Adrenal gland (tissue), 12 donors: ENCODE data around the gene DYSF. TPM values are rescaled to one million over a fixed set of nuclear protein-coding genes. Genes with fewer than 3 reads are reported as not detected.

Experiments
- DNase-seq, 7 donors: peaks; one replicate each; pipeline ENCODE4 v3.0.0-alpha.2; 2019 to 2020
- H3K27ac ChIP-seq, 5 donors: fragments of 200-600 bp; sonication (generic) in 4 of 5; 1 replicate in 3 of 5; 2 replicates in 2 of 5; pipeline versions ENCODE4 v1.5.1 to v1.8.0; 2016 to 2020; ENCODE audit warnings: mild to moderate bottlenecking in 1 of 5
- H3K27me3 ChIP-seq: fragments of 200-600 bp; 2 replicates; pipeline ENCODE4 v1.8.0; 2021
- H3K36me3 ChIP-seq, 2 donors: fragments of 200-600 bp; replicated peaks in 1 of 2; 1 replicate in 1 of 2; 2 replicates in 1 of 2; pipeline versions ENCODE4 v1.5.1 to v1.8.0; 2018 to 2022
- H3K4me1 ChIP-seq, 2 donors: fragments of 200-600 bp; replicated peaks in 1 of 2; 1 replicate in 1 of 2; 2 replicates in 1 of 2; pipeline versions ENCODE4 v1.5.1 to v1.8.0; 2018 to 2021
- H3K4me3 ChIP-seq, 4 donors: fragments of 200-600 bp; sonication (generic) in 3 of 4; one replicate each; pipeline ENCODE4 v1.5.1; 2016 to 2018
- H3K9me3 ChIP-seq, 3 donors: fragments of 200-600 bp; sonication (generic) in 1 of 3; replicated peaks in 1 of 3; 1 replicate in 2 of 3; 2 replicates in 1 of 3; pipeline versions ENCODE4 v1.5.1 to v1.8.0; 2016 to 2021
- CTCF ChIP-seq, 6 experiments: fragments of 450-650 bp in 4 of 6; fragments of 200-600 bp in 2 of 6; sonication (generic) in 1 of 6; IDR thresholded peaks; 1 replicate in 5 of 6; 2 replicates in 1 of 6; pipeline versions ENCODE4 v1.5.1 to v1.8.0; 2016 to 2021; ENCODE audit warnings: antibody characterized with exemption in 6 of 6, mild to moderate bottlenecking in 2 of 6, moderate library complexity in 1 of 6
- POLR2A ChIP-seq, 2 donors: fragments of 450-650 bp; IDR thresholded peaks; one replicate each; pipeline ENCODE4 v1.6.1; 2017; ENCODE audit warnings: antibody characterized with exemption in 2 of 2, mild to moderate bottlenecking in 2 of 2, moderate library complexity in 1 of 2
- WGBS, 4 donors: extraction: QIAGEN DNeasy Blood & Tissue Kit in 2 of 4; methylation state at CpG; one replicate each; pipeline versions ENCODE4 v1.1.5 to v1.1.7; 2013 to 2017; 5-methylcytosine and 5-hydroxymethylcytosine counted together
- intact Hi-C, 2 donors: fragments of 100-400 bp; cut with DNase I; formaldehyde crosslinking; loops; one replicate each; pipeline versions ENCODE4 v1.14.1 to v1.15.0; 2022 to 2023
- polyA plus RNA-seq, 3 donors: library from polyadenylated mRNA; stranded (reverse); fragments of 200-250 nt in 2 of 3; fragments of 350-450 nt in 1 of 3; fragmentation: Illumina TruSeq in 1 of 3; extraction: RNeasy Lipid Tissue Mini Kit (QIAGEN cat#74804) in 1 of 3; gene quantifications; one replicate each; pipeline ENCODE4 v1.2.3, GENCODE V29; 2013 to 2014
- total RNA-seq, 9 donors: library from RNA; depleted of rRNA in 4 of 9; stranded (reverse); fragments of >200 nt in 4 of 9; fragments of 120-200 nt in 1 of 9; fragmentation: NEBNext Ultra II Directional in 1 of 9; extraction: Animal tissue kit (Norgen Biotek cat#: 25700) in 1 of 9; gene quantifications; one replicate each; pipeline versions ENCODE4 v1.1.0 to v1.2.4, GENCODE V29; 2013 to 2023
- donor health status: healthy with polysubstance abuse.
- donor health status: Bipolar disorder and iron deficiency.
- donor health status: DM: yes; HTN: yes; CAD: no.
- donor health status: DM: no; HTN: no; CAD: no.
- donor health status: DM: no; HTN: no; CAD: no.
- donor health status: DM: yes; HTN: yes; CAD: no.

The DYSF gene
- total and polyA plus RNA-seq, 12 donors: 3.2 to 22.4 (median 15.3) TPM

GRCh38 chr2:71617266-71617665 is 163.9 kb downstream of the DYSF start:
- H3K36me3 ChIP-seq: no peaks in the 10 kb centered on the region
- H3K27ac ChIP-seq: no peak overlapping the region
- DNase-seq: peak in 3 of 7 donors; percentile 12 to 39 (median 17)
- 96 to 98% (median 98%) methylated on average over 5 of the region's 5 CpGs for WGBS, 4 donors
- peaks cover 19 to 30% of the 10 kb centered on the region in 2 donors for H3K4me1 ChIP-seq
- TF ChIP-seq CTCF (IDR thresholded peaks at IDR 0.05) (no peak), POLR2A (IDR thresholded peaks at IDR 0.05) (no peak)
- H3K9me3 ChIP-seq: no peaks in the 10 kb centered on the region
- intact Hi-C loops: no loop called here
- no peak overlapping the region for H3K4me3 ChIP-seq
- no peaks in the 10 kb centered on the region for H3K27me3 ChIP-seq

- intact Hi-C loops: no loop called here
- 76 to 81% (median 80%) methylated on average over 11 to 12 of the region's 12 CpGs for WGBS, 4 donors
- H3K27ac ChIP-seq: no peak overlapping the region
These were observed 165.2 kb downstream of the DYSF start for GRCh38 chr2:71618327-71619113.

GRCh38 chr2:71619230-71619741 is 165.9 kb downstream of the DYSF start:
- TF ChIP-seq POLR2A (IDR thresholded peaks at IDR 0.05) (no peak), CTCF (IDR thresholded peaks at IDR 0.05) (no peak)
- intact Hi-C loops: no loop called here
- WGBS, 4 donors: 67 to 89% (median 75%) methylated on average over 8 to 15 of the region's 15 CpGs
- Histone ChIP-seq H3K9me3 (no peaks in the 10 kb centered on the region), H3K4me3 (no peak overlapping the region), H3K4me1 (peaks cover 19 to 30% of the 10 kb centered on the region in 2 donors), H3K27me3 (no peaks in the 10 kb centered on the region), H3K27ac (no peak overlapping the region), H3K36me3 (no peaks in the 10 kb centered on the region)
- peak in 5 of 7 donors; percentile 22 to 62 (median 46) for DNase-seq

More at GRCh38 chr2:71618327-71619113, 165.2 kb downstream of the DYSF start:
- DNase-seq: peak in 2 of 7 donors; percentile 16 to 27
- Histone ChIP-seq H3K4me1 (peaks cover 19 to 30% of the 10 kb centered on the region in 2 donors), H3K4me3 (no peak overlapping the region), H3K36me3 (no peaks in the 10 kb centered on the region), H3K27me3 (no peaks in the 10 kb centered on the region), H3K9me3 (no peaks in the 10 kb centered on the region)
- TF ChIP-seq CTCF (IDR thresholded peaks at IDR 0.05) (no peak), POLR2A (IDR thresholded peaks at IDR 0.05) (no peak)

GRCh38 chr2:71620116-71620515 is 166.8 kb downstream of the DYSF start:
- peak in 2 of 7 donors; percentile 11 to 42 for DNase-seq
- intact Hi-C loops: no loop called here
- no peak overlapping the region for H3K4me3 ChIP-seq
- peaks cover 11 to 23% of the 10 kb centered on the region in 2 donors for H3K4me1 ChIP-seq
- no peaks in the 10 kb centered on the region for H3K27me3 ChIP-seq
- H3K27ac ChIP-seq: no peak overlapping the region
- H3K9me3 ChIP-seq: no peaks in the 10 kb centered on the region
- no peaks in the 10 kb centered on the region for H3K36me3 ChIP-seq
- WGBS, 4 donors: 89 to 100% (median 95%) methylated on average over 2 to 6 of the region's 6 CpGs
- no peak for TF ChIP-seq POLR2A (IDR thresholded peaks at IDR 0.05)
